ENCODE results near the gene NDUFV2.

- TF ChIP-seq POLR2AphosphoS5 (IDR thresholded peaks at IDR 0.05; ENCODE audit: insufficient read depth, low read depth, low read length) (no peak), MYC (IDR thresholded peaks at IDR 0.05; ENCODE audit: low read depth, low read length) (no peak), CTCF (IDR thresholded peaks at IDR 0.05; ENCODE audit: extremely low read depth in 1 of 2, insufficient read depth in 1 of 2, low read depth in 1 of 2, low read length in 2 of 2) (no peak), POLR2A (IDR thresholded peaks at IDR 0.05; ENCODE audit: low read depth, low read length) (no peak)
These were observed 22.5 kb upstream of the NDUFV2 start for GRCh38 chr18:9079818-9080528.

Data from endothelial cell of umbilical vein (primary cell).